PC-3 (cell line): ENCODE measurements around the gene TAF5L.

Experiments used
- CTCF ChIP-seq: fragments of 300-600 bp; sonication (generic); conservative IDR thresholded peaks from 2 replicates; pipeline ENCODE4 v1.5.1; 2017; ENCODE audit warnings: antibody characterized with exemption, low read depth, mild to moderate bottlenecking, low read length
- EZH2 ChIP-seq: fragments of 300-600 bp; sonication (generic); IDR thresholded peaks from one replicate; pipeline ENCODE4 v1.6.1; 2017; ENCODE audit warnings: antibody characterized with exemption, mild to moderate bottlenecking, low read length; ENCODE audit not compliant: unreplicated experiment
- EZH2phosphoT487 ChIP-seq: fragments of 300-600 bp; sonication (generic); IDR thresholded peaks from 2 replicates; pipeline ENCODE4 v1.6.1; 2018; ENCODE audit warnings: mild to moderate bottlenecking, antibody characterized with exemption, low read length, borderline replicate concordance

DNA sequence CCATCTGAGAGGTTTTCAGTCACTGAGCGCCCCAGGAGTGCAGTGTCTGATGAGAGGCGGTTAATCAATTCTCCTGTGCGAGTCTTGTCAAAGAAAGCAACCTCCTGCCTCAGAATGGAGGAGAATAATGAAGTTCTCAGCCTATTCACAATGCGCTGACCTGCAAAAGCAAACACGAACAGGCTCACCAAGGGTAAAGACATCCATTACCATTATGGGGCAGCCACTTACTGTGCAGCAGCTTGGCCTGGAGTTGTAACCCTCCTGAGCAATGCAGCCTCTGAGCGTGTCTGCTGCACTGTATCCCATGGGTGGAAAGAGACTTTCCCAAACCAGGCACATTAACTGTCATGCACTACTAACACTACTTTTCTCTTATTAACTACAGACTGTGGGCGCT, 78.4 kb downstream of the TAF5L start:
- TF ChIP-seq CTCF (no peak), EZH2 (no peak), EZH2phosphoT487 (no peak)
